ENCODE results near the gene SIPA1L3.
A peak's percentile ranks its signal among the peaks of the same experiment; 100 is the strongest.

Gene SIPA1L3

DNA sequence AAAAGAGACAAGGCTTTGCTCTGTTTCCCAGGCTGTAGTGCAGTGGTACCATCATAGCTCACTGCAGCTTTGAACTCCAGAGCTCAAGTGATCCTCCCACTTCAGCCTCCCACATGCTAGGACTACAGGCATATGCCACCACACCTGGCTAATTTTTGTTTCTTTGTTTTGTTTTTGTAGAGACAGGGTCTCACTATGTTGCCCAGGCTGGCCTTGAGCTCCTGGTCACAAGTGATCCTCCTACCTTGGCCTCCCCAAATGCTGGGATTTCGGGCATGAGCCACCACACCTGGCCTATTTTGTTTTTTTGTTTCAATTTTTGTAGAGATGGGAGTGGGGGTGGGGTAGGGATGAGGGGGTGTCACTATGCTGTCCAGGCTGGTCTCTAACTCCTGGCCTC, 7.6 kb upstream of the SIPA1L3 start:
- no peak for DNase-seq (ENCODE audit: low spot score)
- TF ChIP-seq CTCF (IDR thresholded peaks at IDR 0.05; ENCODE audit: extremely low read depth, insufficient read depth, missing control alignments) = no peak
- in situ Hi-C loops (cut with MboI; ENCODE audit: low pct_unique_long_range_greater_than_20kb, low sequenced_read_pairs, unreplicated experiment) = no loop called here

DNA sequence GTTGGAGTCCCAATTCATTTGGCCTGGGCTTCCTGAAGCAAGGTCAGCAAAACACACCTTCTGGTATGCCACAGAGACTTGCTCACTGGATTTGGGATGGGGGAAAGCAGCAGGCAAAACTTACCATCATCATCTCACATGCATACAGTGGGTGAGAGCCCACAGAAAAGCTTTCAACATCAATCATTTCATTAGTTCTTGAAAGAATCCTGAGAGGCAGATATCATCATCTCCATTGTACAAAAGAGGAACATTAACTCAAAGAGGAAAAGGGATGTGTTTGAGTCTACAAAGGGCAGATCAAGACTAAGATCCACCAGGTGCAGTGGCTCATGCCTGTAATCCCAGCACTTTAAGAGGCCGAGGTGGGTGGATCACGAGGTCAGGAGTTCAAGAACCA, 7.0 kb upstream of the SIPA1L3 start:
- in situ Hi-C loops (cut with MboI; ENCODE audit: low pct_unique_long_range_greater_than_20kb, low sequenced_read_pairs, unreplicated experiment) = loop anchor here (25.0 kb wide), 2 partner anchors 137 to 437 kb away; partner anchors contain the start of gene CATSPERG
- TF ChIP-seq CTCF (IDR thresholded peaks at IDR 0.05; ENCODE audit: extremely low read depth, insufficient read depth, missing control alignments) = no peak

DNA sequence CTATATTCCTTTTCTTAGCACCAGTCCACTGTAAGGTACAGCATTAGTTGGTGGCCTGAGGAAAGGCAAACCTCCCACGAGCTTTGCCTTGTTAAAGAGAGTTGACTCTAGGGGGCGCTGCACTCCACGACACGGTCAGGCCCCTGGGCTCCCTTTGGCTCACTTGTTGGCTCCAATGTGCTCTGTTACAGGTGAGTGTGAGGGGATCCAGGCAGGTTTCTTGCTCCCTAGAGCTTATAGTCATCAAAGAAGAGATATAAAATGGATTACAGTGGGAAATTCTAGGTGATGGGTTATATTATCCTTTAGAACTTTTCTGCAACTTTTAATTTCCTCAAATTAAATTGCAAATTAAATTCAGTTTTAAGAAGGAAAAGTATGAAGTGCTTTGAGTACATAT, 4.3 kb upstream of the SIPA1L3 start:
- in situ Hi-C loops (cut with MboI; ENCODE audit: low pct_unique_long_range_greater_than_20kb, low sequenced_read_pairs, unreplicated experiment) = loop anchor here (25.0 kb wide), 2 partner anchors 135 to 435 kb away; partner anchors contain the start of gene CATSPERG
- peak; percentile 80 for DNase-seq (ENCODE audit: low spot score)
- peak; percentile 88 for TF ChIP-seq CTCF (IDR thresholded peaks at IDR 0.05; ENCODE audit: extremely low read depth, insufficient read depth, missing control alignments)

More for the DNA sequence above, 7.0 kb upstream of the SIPA1L3 start:
- no peak for DNase-seq (ENCODE audit: low spot score)

DNA sequence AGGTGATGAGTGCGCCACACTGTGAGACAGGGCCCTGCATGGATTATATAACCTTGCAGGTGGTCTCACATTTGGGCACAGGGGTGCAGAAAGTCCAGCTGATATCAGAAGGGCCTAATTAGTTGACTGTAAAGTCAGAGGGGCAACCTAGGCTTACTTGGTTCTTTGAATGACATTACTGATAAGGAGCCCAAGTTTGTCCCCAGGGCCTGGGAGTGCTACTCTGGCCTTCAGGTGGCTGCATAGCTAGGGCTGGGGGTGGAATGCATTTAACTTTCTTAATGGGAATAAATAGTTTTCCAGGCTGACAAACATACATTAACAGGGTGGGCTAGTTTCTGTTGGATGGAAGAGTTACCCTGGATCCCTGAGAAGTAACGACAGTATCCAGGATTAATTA, 3.9 kb upstream of the SIPA1L3 start:
- no peak for TF ChIP-seq CTCF (IDR thresholded peaks at IDR 0.05; ENCODE audit: extremely low read depth, insufficient read depth, missing control alignments)
- DNase-seq (ENCODE audit: low spot score) = no peak
- in situ Hi-C loops (cut with MboI; ENCODE audit: low pct_unique_long_range_greater_than_20kb, low sequenced_read_pairs, unreplicated experiment) = loop anchor here (25.0 kb wide), 2 partner anchors 134 to 434 kb away; partner anchors contain the start of gene CATSPERG

DNA sequence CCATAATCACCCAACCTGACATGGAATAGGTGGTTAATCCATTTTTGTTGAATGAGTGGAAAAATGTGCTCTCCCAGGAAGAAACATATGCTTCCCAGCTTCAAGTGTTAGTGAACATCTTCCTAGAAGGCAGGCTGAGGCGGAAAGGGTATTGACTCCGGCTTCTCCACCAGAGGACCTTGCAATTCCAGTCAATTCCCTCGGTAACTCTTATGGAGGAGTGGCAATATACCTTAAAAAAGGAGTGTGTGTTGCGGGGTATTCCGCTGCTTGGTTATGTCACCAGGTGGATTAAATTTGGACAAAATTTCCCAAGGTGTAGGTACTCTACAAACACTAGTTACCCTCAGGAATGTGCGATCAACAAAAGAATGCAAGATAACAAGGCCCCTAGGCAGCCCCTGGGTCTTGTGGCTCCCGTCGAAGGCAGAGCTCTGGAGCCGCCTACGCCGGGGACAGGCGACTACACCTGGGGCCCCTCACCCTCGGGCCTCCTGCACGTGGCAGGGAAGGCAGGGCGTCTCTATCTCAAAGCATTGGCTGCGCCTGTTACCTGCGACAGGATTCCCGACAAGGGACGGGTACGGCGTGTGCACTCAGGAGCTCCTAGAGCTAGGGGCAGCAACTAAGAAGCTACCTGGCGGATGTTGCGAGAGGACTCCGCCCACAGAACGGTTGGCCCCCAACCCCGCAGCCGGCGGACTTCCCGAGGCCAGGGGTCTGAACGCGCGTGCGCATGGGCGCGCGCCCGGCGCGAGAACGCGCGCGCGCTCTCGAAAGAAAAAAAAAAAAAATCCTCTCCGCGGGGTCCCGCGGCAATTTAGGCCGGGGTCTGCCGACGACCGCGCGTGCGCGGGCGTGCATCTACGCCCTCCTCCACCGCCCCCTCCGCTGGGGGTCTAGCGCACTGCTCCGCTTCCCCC, 801 bp upstream of the SIPA1L3 start, which contains the start of gene WDR87:
Gene WDR87, minus strand, starts transcription at position 649 of the 923 bp plus-strand sequence. CDS start 8,355 bp downstream, outside the sequence.
- in situ Hi-C loops (cut with MboI; ENCODE audit: low pct_unique_long_range_greater_than_20kb, low sequenced_read_pairs, unreplicated experiment) = loop anchor here (25.0 kb wide), 2 partner anchors 131 to 431 kb away; partner anchors contain the start of gene CATSPERG
- peak; percentile 71 for DNase-seq (ENCODE audit: low spot score)

More for the DNA sequence above, 801 bp upstream of the SIPA1L3 start, which contains the start of gene WDR87:
- no peak for TF ChIP-seq CTCF (IDR thresholded peaks at IDR 0.05; ENCODE audit: extremely low read depth, insufficient read depth, missing control alignments)

Measured in GM13977 (cell line).